ENCODE data around the gene FAM156A.
"Not testable (repeated sequence)": the region's sequence is repeated elsewhere in the genome, so short reads cannot be mapped to it uniquely, and the experiment has no call there.

FAM156A gene

DNA sequence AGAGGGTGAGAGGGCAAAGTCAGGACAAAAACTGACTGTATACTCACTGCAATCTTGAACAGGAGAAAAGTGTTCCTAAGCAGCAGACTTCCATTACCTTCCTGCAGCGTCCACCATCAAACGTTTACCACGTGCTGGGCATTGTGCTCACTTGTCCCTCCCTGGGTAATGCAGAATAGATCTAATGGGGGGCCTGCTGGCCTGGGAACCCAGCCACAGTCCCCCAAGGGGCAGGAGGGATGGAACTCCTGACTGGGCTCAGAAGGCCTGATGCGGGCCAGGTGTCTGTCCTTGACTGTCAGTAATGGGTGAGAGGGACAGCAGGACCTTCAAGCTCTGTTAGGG, 37.6 kb upstream of the FAM156A start:
- no peak for TF ChIP-seq CTCF (IDR thresholded peaks at IDR 0.05; ENCODE audit: low read depth, low read length)
- peak overlapping the region; percentile 72 for H3K4me3 ChIP-seq (ENCODE audit: low read depth, low read length)
- no peak for DNase-seq (ENCODE audit: low read depth, low spot score)
- in situ Hi-C loops (cut with HindIII; ENCODE audit: low sequenced_read_pairs), result no loop called here

DNA sequence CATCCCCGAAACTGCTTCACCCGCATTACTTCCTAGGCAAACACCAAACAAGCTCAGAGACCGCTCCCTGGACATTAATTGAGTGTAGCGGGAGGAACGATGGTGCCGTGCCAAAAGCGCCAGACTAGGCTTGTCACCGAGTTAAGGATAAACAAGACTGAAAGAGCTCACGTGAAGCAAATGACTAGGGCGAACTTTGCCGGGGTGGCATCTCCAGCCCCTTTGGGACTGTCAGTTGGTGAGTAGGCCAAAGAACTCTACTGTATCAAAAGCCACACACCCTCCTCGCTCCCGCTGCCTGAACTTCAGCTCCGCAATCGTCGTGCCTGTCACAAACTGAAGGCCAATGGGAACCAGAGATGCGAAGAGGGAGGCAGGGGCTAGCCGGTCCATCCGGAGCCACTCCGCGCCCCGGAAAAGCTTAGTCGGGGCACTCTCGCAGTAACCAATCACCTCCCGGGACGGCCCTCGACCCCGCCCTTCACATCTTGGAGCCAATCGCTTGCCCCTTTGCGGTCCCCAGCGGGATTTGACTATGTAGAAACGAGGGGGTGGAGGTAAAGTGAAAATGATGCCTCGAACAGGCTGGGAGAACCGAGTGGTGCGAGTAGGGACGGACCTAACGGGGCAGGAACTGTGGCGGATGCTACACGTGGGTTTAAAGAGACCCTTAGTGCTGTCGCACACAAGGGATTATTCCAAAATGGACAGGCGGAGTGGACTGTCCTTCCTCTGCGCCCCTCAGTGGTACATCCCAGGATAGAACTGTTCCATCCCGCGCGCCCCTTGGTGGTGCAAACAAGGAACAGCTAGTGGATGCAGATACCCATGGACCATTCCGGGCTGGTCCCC, 37.0 kb upstream of the FAM156A start:
- peak overlapping the region; percentile 72 for H3K4me3 ChIP-seq (ENCODE audit: low read depth, low read length)
- peak; percentile 97 for DNase-seq (ENCODE audit: low read depth, low spot score)
- in situ Hi-C loops (cut with HindIII; ENCODE audit: low sequenced_read_pairs), result no loop called here
- peak; percentile 65 for TF ChIP-seq CTCF (IDR thresholded peaks at IDR 0.05; ENCODE audit: low read depth, low read length)

DNA sequence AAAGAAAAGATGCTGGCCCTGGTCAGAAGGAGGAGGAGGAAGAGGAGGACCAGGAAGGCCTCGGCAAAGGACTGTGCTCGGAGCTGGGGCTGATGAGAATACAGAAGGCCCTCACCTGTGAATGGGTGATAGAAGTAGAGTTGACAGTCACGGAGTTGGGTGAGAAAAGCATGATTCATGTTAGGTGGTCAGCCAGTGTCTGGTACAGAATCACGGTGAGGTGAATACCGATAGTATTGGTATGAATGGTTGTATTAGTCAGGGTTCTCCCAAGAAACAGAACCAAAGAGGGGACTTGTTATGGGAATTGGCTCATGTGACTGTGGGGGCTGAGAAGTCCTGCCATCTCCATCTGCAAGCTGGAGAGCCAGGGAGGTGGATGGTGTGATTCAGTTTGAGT, 32.5 kb upstream of the FAM156A start:
- H3K4me3 ChIP-seq (ENCODE audit: low read depth, low read length), result no peak overlapping the region
- in situ Hi-C loops (cut with HindIII; ENCODE audit: low sequenced_read_pairs), result no loop called here
- TF ChIP-seq CTCF (IDR thresholded peaks at IDR 0.05; ENCODE audit: low read depth, low read length), result no peak
- no peak for DNase-seq (ENCODE audit: low read depth, low spot score)

GRCh38 chrX:52990011-52990631, 31.8 kb upstream of the FAM156A start:
- peak; percentile 61 for TF ChIP-seq CTCF (IDR thresholded peaks at IDR 0.05; ENCODE audit: low read depth, low read length)
- H3K4me3 ChIP-seq (ENCODE audit: low read depth, low read length); in situ Hi-C loops (cut with HindIII; ENCODE audit: low sequenced_read_pairs): not testable (repeated sequence)
- DNase-seq (ENCODE audit: low read depth, low spot score), result peak; percentile 61

- in situ Hi-C loops (cut with HindIII; ENCODE audit: low sequenced_read_pairs), result no loop called here
- TF ChIP-seq CTCF (IDR thresholded peaks at IDR 0.05; ENCODE audit: low read depth, low read length), result no peak
- DNase-seq (ENCODE audit: low read depth, low spot score), result no peak
These were observed 30.9 kb upstream of the FAM156A start for GRCh38 chrX:52988985-52989917.

DNA sequence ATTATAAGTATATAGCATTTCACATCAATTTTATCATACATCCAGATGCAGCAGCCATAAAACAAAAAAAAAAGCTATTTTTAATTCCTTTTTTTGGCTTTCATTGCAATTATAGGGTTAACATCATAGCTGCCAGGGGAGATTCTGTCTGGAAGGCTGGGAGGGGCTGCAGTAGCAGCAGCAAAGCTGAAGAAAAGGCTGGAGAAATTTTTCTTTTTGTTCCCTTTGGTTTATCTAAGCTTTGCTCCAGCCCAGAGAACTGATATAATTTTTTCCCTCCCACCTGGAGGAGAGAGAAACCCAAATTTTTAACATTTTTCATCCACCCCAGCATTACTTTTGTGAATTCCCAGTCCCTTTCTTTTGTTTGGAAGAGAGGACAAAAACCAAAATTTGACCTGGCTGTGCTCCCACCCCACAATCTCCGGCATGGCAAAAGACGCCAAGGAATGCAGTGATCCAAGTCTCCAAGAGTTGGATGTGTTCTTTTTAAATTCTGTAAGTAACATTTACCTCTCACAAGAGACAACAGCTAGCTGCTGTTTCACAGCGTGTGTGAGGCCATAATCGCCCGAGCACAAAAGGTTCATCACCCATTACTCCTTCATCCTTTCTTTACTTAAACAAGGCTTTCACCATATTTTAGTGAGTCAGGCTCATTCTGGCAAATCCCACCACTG, 25.1 kb upstream of the FAM156A start:
- in situ Hi-C loops (cut with HindIII; ENCODE audit: low sequenced_read_pairs), result no loop called here
- no peak for TF ChIP-seq CTCF (IDR thresholded peaks at IDR 0.05; ENCODE audit: low read depth, low read length)
- DNase-seq (ENCODE audit: low read depth, low spot score), result no peak
- H3K4me3 ChIP-seq (ENCODE audit: low read depth, low read length), result peak overlapping the region; percentile 10

More at GRCh38 chrX:52988985-52989917, 30.9 kb upstream of the FAM156A start:
- H3K4me3 ChIP-seq (ENCODE audit: low read depth, low read length), result no peak overlapping the region
